ENCODE results near the gene TMEM143. TPM values are rescaled to one million over a fixed set of nuclear protein-coding genes. Genes with fewer than 3 reads are reported as not detected.
"Not testable (repeated sequence)": the region's sequence is repeated elsewhere in the genome, so short reads cannot be mapped to it uniquely, and the experiment has no call there.

TMEM143 gene
- total RNA-seq, 1 experiment from 2014 or later = 12.2 TPM

DNA sequence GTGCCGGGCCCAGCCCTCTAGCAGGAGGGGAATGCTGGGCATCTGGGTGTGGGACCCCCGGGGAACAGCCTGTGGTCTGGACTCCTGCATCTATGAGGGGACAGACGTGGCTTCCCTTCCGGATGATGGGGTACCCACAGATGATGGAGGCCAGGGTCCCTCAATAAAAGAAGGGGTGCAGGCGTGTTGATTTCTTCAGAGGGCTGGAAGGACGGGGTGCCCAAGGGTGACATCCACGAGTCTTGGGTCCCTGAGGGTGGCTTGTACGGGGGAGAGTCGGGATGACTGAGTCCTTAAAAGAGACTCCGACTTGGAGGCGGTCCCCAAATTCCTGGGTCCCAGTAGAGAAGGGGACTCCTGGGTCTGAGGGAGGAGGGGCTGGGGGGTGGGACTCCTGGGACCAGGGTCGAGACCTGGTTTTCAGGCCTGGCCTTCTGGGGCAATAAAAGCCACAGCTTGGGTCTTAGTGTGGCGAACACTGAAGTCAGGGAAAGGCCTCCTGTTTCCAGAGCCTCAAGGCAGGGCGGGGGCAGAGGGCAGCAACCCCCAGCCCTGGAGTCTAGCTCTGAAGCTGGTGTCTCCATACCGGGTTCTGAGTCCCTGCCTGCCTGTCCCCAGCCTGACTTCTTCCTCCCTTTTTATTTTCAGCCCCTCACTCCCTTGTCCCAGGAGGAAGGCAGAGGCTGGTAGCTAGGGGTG, 29.3 kb upstream of the TMEM143 start:
- in situ Hi-C loops (cut with HindIII; ENCODE audit: low pct_unique_long_range_greater_than_20kb, low sequenced_read_pairs) = no loop called here
- no peak for DNase-seq (ENCODE audit: low read depth)

DNA sequence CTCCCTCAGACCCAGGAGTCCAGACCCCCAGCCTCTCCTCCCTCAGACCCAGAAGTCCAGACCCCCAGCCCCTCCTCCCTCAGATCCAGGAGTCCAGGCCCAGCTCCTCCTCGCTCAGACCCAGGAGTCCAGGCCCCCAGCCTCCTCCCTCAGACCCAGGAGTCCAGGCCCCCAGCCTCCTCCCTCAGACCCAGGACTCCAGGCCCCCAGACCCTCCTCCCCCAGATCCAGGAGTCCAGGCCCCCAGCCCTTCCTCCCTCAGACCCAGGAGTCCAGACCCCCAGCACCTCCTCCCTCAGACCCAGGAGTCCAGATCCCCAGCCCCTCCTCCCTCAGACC, 28.2 kb upstream of the TMEM143 start:
- DNase-seq (ENCODE audit: low read depth); in situ Hi-C loops (cut with HindIII; ENCODE audit: low pct_unique_long_range_greater_than_20kb, low sequenced_read_pairs): not testable (repeated sequence)

DNA sequence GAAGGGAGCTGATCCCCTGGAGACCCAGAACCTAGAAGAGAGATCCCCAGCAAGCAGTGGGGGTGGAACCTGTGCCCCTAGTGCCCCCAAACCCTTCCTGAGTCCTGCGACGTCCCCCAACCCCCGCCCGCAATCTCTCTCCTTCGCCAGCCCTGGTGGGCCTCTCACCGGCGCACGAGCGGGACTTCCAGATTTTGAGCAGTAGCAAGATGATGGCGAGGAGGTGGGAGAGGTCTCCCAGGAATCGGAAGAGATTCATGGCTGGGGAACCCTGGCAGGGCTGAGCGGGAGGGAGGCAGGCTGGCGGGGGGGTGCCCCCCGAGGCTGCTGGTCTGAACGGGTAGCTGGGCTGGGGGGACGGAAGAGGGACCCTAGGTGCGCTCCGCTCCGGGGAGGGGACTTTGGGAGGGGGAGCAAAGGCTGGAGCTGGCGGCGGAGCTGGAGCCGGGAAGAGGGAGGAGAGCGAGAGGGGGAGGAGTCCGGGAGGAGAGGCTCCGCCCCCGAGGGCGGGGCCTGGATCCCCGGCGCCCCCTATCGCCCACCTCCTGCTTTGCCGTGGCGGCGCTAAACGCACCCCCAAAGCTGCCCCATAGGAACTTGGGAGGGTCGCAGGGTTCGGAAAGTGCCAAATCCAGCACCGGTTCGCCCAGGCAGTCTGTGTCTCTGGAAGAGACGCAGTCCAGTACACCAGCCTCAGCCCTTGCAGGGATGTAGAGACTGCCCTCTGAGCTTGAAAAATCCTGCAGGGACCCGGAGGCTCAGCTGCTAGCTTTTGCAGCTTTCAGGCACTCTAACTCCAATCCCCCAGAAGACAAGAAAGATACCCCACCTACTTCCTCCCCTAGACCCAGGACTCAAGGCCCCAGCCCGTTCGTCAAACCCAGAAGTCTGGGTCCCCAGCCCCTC, 27.6 kb upstream of the TMEM143 start, which contains the start of gene KDELR1:
KDELR1 (minus strand) TSS at position 452 of the 906 bp plus-strand sequence; CDS start at position 259, 193 bp downstream.
- in situ Hi-C loops (cut with HindIII; ENCODE audit: low pct_unique_long_range_greater_than_20kb, low sequenced_read_pairs) = no loop called here
- DNase-seq (ENCODE audit: low read depth) = peak; percentile 76

DNA sequence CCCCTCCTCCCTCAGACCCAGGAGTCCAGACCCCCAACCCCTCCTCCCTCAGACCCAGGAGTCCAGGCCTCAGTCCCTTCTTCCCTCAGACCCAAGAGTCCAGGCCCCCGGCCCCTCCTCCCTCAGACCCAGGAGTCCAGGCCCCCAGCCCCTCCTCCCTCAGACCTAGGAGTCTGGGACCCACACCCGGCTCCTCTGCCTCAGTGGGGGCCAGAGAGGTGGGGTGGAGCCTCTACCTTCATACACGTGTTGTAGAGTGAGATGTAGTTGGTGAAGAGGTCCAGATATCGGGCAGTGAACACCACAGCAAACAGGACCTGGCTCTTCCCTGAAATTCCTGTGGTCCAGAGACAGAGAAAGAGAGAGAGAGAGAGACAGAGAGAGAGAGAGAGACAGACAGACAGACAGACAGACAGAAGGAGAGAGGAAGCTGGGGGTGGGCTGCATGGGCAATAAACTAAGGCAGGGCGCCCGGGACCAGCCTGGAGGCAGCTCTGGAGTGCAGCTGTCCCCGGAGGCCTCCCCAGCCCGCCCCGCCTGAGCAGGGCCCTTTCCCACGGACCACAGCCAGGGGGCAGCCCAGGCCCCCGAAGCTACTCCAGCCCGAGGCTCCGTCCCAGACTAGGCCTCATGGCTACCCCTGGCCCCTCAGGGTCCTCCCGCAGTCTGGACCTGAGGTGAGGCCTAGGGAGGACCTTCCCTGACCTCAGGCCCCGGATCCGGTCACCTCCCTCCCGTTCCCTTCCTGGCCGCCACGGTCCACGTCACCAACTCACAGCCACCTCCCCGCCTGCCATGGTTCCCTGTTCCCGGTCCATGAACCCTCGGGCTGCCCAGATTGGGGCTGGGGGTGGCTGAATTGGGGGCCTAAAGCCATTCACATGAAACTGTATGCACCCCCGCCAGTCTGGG, 26.7 kb upstream of the TMEM143 start:
- DNase-seq (ENCODE audit: low read depth) = peak; percentile 63
- in situ Hi-C loops (cut with HindIII; ENCODE audit: low pct_unique_long_range_greater_than_20kb, low sequenced_read_pairs) = no loop called here

DNA sequence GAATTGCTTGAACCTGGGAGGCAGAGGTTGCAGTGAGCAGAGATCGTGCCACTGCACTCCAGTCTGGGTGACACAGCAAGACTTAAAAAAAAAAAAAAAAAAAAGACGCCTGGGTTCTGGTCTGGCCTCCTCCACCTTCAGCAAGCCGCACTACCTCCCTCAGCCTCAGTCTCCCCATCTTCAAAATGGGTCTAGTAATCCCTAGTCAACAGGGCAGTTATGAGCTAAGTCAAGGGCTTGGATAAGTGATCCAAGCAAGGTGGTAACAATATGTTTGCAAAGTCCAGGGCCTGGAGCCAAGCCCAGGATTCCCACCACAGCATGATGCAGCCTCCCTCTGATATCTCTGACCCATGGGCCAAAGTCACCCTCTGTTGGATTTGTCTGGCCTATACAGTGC, 23.2 kb upstream of the TMEM143 start:
- in situ Hi-C loops (cut with HindIII; ENCODE audit: low pct_unique_long_range_greater_than_20kb, low sequenced_read_pairs) = no loop called here
- DNase-seq (ENCODE audit: low read depth) = no peak

DNA sequence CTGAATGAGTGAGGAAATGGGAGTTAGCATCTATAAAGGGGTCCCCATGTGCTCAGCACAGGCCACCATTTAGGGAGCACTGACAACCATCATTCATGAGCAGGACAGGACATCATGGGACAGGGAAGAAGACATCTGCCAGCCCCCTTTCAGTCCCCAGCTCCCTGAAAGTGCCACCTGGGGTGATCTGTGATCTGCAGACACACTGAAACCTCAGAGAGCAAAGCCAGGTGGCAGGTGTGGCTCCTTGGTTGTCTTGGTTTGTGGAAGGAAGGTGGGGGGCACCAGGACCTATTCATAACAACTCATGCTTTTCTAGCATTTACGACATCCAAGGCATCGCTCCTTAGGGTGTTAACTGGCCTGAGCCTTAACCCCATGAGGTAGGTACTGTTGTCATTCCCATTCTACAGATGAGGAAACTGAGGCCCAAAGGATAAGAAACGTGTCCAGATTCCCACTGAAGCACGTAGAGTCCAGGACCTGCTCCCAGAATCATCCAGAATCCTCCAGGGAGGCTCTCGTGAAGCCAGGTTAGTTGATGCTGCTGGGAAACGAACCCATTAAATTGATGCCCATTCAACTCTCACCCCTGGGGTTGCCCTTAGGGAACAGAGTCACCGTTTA, 21.8 kb upstream of the TMEM143 start:
- no peak for DNase-seq (ENCODE audit: low read depth)
- in situ Hi-C loops (cut with HindIII; ENCODE audit: low pct_unique_long_range_greater_than_20kb, low sequenced_read_pairs) = no loop called here

DNA sequence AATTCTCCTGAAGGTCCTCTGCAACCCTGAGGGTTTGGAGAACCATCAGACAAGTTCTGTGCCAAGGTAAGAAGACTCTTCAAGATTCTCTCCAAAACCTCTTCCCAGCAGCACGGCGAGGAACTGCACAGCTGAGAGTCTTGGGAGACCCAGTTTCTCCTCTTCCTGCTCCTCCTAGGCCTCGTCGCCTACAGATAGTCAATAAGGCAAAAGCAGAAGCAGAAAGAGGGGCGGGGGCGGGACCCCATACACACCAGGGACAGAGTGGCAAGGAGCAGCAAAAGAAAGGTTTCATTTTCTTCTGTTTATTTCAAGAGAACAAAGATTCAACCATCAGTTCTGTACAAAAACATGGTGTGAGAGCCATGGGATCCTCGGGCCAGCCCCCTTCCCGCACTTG, 18.5 kb upstream of the TMEM143 start:
- in situ Hi-C loops (cut with HindIII; ENCODE audit: low pct_unique_long_range_greater_than_20kb, low sequenced_read_pairs) = no loop called here
- DNase-seq (ENCODE audit: low read depth) = no peak

DNA sequence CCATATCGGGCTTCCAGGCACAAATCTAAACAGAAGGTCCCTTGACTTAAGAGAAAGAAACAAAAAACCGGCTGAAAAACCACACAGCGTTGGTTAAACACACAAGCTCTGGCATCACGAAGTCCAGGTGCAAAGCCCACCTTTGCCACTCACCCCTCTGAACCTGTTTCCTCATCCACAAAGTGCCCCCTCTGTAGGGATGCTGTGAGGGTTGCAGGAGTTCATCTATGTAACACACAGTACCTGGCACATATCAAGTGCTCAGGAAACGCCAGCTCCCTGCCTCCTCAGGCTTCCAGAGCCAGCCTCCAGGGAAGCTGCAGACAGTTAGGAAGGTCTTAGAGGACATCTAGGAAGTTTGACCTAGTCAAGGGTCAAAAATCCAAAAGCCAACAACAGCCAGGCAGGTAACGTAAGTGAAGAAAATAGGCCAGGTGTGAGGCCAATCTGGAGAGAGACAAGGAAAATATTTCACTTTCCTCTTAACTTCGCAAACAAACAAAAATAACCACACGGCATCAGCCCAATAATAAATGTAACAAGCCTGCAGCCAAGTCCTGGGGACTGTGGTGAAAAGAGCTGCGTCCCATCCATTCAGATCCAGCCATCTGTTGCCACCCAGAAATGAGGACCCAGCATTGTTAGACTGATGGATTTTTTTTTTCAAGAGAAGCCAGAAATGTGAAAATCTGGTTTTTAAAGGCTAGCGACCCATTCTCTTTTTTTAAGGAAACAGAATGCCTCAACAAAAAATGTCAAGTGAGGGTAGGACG, 17.6 kb upstream of the TMEM143 start:
- DNase-seq (ENCODE audit: low read depth) = no peak
- in situ Hi-C loops (cut with HindIII; ENCODE audit: low pct_unique_long_range_greater_than_20kb, low sequenced_read_pairs) = no loop called here

DNA sequence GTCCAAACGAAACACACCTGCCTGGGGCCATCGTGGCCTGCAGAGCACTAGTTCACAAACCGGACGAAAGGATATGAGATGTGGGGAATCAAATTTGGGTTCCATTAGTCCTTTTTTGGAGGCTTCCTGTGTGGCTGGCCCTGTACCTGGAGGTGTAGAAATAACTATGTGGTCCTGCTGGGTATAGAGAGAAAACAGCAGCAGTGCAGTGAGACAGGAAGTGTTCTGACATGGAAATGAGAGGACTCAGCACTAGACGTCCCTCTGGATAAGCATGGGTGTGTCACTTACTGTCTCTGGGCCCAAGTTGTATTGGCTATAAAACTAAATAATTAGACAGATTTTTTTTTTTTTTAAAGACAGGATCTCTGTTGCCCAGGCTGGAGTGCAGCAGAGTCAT, 15.3 kb upstream of the TMEM143 start:
- DNase-seq (ENCODE audit: low read depth) = peak; percentile 26
- in situ Hi-C loops (cut with HindIII; ENCODE audit: low pct_unique_long_range_greater_than_20kb, low sequenced_read_pairs) = no loop called here

DNA sequence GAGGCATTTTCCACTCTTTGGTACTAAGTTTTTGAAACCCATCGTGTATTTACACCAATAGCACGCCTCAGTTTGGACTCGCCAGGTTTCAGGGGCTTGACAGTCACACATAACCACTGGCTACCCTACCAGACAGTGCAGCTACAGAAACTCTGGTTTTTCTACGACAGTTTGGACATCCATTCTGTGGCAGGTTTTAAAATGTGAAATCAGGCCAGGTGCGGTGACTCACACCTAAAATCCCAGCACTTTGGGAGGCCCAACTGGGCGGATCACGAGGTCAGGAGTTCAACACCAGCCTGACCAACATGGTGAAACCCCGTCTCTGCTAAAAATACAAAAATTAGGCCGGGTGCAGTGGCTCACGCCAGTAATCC, 14.4 kb upstream of the TMEM143 start:
- DNase-seq (ENCODE audit: low read depth) = no peak
- in situ Hi-C loops (cut with HindIII; ENCODE audit: low pct_unique_long_range_greater_than_20kb, low sequenced_read_pairs) = no loop called here

DNA sequence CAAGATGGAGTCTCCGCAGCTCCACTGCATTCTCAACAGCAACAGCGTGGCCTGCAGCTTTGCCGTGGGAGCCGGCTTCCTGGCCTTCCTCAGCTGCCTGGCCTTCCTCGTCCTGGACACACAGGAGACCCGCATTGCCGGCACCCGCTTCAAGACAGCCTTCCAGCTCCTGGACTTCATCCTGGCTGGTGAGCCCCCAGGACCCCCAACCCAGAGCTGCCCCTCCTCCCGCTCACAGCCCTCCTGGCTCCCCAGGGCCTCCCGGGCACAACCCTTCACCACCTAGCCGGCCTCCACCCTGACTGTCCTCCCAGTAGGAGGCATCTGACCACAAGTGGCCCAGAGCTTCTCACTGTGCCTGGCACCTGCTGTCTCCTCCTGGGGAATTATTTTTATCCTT, 9.8 kb upstream of the TMEM143 start:
- DNase-seq (ENCODE audit: low read depth) = no peak
- in situ Hi-C loops (cut with HindIII; ENCODE audit: low pct_unique_long_range_greater_than_20kb, low sequenced_read_pairs) = no loop called here

DNA sequence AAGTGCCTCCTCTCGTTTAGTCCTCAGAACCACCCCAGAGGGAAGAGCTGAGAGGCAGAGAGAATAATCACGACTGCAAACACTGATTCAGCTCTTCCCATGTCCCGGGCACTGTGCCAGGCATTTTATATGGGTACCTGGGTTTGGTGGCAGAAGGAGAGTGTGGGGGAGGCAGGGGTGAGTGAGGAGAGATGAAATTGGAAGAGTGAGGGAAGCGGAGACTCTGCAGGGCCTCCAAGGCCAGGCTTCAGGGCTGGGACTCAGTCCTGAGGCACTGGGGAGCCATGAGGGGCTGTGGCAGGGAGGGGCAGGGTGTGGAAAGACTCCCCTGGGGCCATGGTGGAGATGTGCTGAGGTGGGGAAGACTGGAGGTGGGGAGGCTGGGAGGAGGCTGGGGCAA, 9.2 kb upstream of the TMEM143 start:
- no peak for DNase-seq (ENCODE audit: low read depth)
- in situ Hi-C loops (cut with HindIII; ENCODE audit: low pct_unique_long_range_greater_than_20kb, low sequenced_read_pairs) = no loop called here

DNA sequence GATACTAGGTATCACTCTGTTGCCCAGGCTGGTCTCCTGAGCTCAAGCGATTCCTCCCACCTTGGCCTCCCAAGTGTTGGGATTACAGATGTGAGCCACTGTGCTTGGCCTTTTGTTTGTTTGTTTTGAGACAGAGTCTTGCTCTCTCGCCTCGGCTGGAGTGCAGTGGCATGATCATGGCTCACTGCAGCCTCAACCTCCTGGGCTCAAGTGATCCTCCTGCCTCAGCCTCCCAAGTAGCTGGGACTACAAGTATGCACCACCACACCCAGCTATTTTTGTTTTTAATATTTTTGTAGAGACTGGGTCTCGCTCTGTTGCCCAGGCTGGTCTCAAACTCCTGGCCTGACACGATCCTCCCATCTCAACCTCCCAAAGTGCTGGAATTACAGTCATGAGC, 8.0 kb upstream of the TMEM143 start:
- DNase-seq (ENCODE audit: low read depth); in situ Hi-C loops (cut with HindIII; ENCODE audit: low pct_unique_long_range_greater_than_20kb, low sequenced_read_pairs): not testable (repeated sequence)

DNA sequence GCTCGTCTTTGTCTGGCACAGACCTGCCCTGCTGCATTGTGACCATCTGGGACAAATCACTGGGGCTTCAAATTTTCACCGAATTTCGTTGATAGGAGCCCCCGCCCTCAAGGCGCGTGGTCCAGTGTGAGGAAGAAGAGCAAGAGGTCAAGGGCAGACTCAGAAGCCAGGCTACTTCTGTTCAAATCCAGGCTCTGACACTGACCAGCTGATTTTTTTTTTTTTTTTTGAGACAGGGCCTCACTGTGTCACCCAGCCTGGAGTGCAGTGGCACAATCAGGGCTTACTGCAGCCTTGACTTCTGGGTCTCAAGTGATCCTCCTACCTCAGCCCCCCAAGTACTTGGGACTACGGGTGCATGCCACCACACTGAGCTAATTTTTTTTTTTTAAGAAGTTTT, 7.6 kb upstream of the TMEM143 start:
- DNase-seq (ENCODE audit: low read depth) = no peak
- in situ Hi-C loops (cut with HindIII; ENCODE audit: low pct_unique_long_range_greater_than_20kb, low sequenced_read_pairs) = no loop called here

DNA sequence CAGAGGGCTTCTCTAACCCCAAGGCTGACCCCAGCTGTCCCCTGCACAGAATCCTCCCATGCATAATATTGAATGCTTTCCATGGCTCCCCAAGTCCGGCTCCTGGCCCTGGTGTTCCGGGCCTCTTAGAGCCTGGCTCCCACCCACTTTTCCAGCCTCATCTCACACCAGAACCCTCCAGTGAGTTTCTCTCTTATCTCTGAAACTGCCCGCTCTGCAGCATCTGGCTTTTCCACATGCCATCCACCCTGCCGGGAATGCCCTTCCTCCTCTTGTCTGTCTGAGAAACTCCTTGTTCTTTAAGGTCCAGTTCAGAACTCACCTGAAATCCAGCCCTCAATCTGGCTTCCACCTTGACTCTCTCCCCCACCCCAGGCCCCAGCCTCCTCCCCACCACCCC, 7.2 kb upstream of the TMEM143 start:
- in situ Hi-C loops (cut with HindIII; ENCODE audit: low pct_unique_long_range_greater_than_20kb, low sequenced_read_pairs) = no loop called here
- DNase-seq (ENCODE audit: low read depth) = no peak

DNA sequence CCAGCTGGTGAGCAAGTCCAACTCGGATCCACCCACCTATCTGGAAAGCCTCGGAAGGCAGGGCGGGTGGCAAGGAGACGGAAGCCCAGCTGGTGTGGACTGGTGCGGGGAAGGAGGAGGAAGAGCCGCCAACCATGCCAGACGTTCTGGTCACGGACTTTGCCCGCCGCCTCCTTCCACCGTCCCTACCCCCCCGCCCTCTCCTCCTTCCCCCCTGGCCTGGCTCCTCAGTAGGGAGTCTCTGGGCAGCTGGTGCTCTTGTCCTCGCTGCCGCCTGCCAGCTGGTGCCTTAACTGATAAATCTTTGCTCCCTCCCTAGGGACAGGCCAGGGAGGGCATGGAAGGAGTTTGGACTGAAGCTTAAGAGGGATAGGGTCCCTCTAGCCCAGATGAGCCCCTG, 5.2 kb upstream of the TMEM143 start:
- DNase-seq (ENCODE audit: low read depth) = no peak
- in situ Hi-C loops (cut with HindIII; ENCODE audit: low pct_unique_long_range_greater_than_20kb, low sequenced_read_pairs) = no loop called here

DNA sequence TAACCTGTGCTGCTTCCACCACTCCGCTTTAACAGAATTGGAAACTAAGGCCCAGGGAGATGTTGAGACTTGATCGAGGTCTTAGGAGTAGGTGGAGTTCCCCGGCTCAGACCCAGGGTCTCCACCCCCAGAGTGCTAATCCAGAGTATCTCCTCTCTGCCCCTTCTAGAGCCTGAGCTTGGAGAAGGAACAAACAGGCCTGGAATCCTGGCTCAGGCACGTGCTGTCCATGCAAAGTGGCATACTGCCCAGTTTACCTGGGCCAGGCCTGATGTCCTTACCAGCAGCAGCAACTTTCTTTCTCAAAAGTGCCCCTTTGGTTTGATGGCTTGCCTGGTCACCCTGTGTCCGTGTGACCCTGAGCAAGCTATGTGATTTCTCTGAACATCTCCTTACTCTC, 4.1 kb upstream of the TMEM143 start:
- DNase-seq (ENCODE audit: low read depth) = no peak
- in situ Hi-C loops (cut with HindIII; ENCODE audit: low pct_unique_long_range_greater_than_20kb, low sequenced_read_pairs) = no loop called here

DNA sequence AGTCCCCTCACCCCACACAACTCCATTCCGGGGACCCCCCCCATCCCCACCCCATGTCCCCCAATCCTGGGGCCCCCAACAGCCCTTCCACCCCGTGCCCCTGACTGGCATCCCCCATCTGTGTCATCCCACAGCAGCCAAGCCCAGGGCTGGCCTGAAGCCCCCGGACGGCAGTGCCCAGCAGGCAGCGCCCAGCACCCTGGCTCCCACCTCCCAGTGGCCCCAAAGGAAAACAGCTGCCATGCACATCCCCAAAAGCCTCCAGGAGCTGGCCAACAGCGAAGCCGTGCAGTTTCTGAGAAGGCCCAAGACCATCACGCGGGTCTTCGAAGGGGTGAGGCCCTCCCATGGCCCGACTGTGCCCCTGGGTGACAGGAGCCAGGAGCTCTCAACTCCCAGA, 1.9 kb upstream of the TMEM143 start:
- no peak for DNase-seq (ENCODE audit: low read depth)
- in situ Hi-C loops (cut with HindIII; ENCODE audit: low pct_unique_long_range_greater_than_20kb, low sequenced_read_pairs) = no loop called here

All from Caki2 (cell line).